HEK293 (cell line): ENCODE data around the gene COL5A1.

Experiments used
- CTCF ChIA-PET: fragments of 350-600 bp; formaldehyde crosslinking; extraction: SDS; loops from one replicate; lab custom pipeline; 2021; ENCODE audit warnings: antibody characterized with exemption; lab: Yijun Ruan, JAX
- POLR2A ChIA-PET: fragments of 300-600 bp; formaldehyde crosslinking; extraction: SDS; loops from one replicate; lab custom pipeline; 2020; ENCODE audit warnings: antibody characterized with exemption, inconsistent platforms; lab: Yijun Ruan, JAX
- H3K27ac ChIP-seq: fragments of 200-500 bp; sonication (Bioruptor generic); 2 replicates; pipeline ENCODE4 v1.5.1; 2014; ENCODE audit warnings: low read depth, low read length, control low read depth, inconsistent platforms; ENCODE audit errors: extremely low read depth
- H3K36me3 ChIP-seq, 2 experiments: fragments of 200-500 bp in 1 of 2; sonication (Bioruptor generic) in 1 of 2; 1 replicate in 1 of 2; 2 replicates in 1 of 2; pipeline ENCODE4 v1.5.1; 2014 to 2017; ENCODE audit warnings: inconsistent platforms in 2 of 2, low read length in 2 of 2; ENCODE audit not compliant: control insufficient read depth in 2 of 2, insufficient read depth in 1 of 2
- H3K4me1 ChIP-seq: fragments of 200-500 bp; sonication (Bioruptor generic); 2 replicates; pipeline ENCODE4 v1.5.1; 2014; ENCODE audit warnings: mild to moderate bottlenecking, low read length, inconsistent platforms; ENCODE audit not compliant: control insufficient read depth, insufficient read depth
- H3K4me3 ChIP-seq: 2 replicates; pipeline ENCODE4 v1.5.1; 2011; ENCODE audit warnings: low read depth, mild to moderate bottlenecking, control low read depth, low read length, moderate library complexity
- H3K9me3 ChIP-seq: fragments of 200-500 bp; sonication (Bioruptor generic); 2 replicates; pipeline ENCODE4 v1.5.1; 2014; ENCODE audit warnings: low read depth, low read length, inconsistent platforms; ENCODE audit not compliant: control insufficient read depth, insufficient read depth
- GLIS1 ChIP-seq: fragments of 450-650 bp; formaldehyde crosslinking; IDR thresholded peaks from 2 replicates; pipeline ENCODE4 v1.5.1; 2016; ENCODE audit warnings: missing biosample characterization, missing genetic modification characterization
- KLF8 ChIP-seq: fragments of 450-650 bp; formaldehyde crosslinking; IDR thresholded peaks from 2 replicates; pipeline ENCODE4 v1.5.1; 2016; ENCODE audit warnings: missing biosample characterization, missing genetic modification characterization
- PRDM4 ChIP-seq: fragments of 450-650 bp; formaldehyde crosslinking; IDR thresholded peaks from 2 replicates; pipeline ENCODE4 v1.5.1; 2017; ENCODE audit warnings: missing biosample characterization, missing genetic modification characterization
- REPIN1 ChIP-seq: fragments of 450-650 bp; formaldehyde crosslinking; IDR thresholded peaks from 2 replicates; pipeline ENCODE4 v1.5.1; 2017; ENCODE audit warnings: missing biosample characterization, missing genetic modification characterization, low read depth
- ZFP3 ChIP-seq: fragments of 450-650 bp; formaldehyde crosslinking; IDR thresholded peaks from 2 replicates; pipeline ENCODE4 v1.5.1; 2016; ENCODE audit warnings: low read depth, missing biosample characterization, missing genetic modification characterization
- ZFP69B ChIP-seq: fragments of 450-650 bp; formaldehyde crosslinking; IDR thresholded peaks from 2 replicates; pipeline ENCODE4 v1.5.1; 2016; ENCODE audit warnings: missing biosample characterization, missing genetic modification characterization
- ZNF132 ChIP-seq: fragments of 450-650 bp; formaldehyde crosslinking; IDR thresholded peaks from 2 replicates; pipeline ENCODE4 v1.5.1; 2017; ENCODE audit warnings: missing biosample characterization, missing genetic modification characterization, borderline replicate concordance
- ZNF214 ChIP-seq: fragments of 450-650 bp; formaldehyde crosslinking; IDR thresholded peaks from 2 replicates; pipeline ENCODE4 v1.5.1; 2017; ENCODE audit warnings: missing biosample characterization, mild to moderate bottlenecking, missing genetic modification characterization, borderline replicate concordance
- ZNF354C ChIP-seq: fragments of 450-650 bp; formaldehyde crosslinking; IDR thresholded peaks from 2 replicates; pipeline ENCODE4 v1.5.1; 2016; ENCODE audit warnings: missing biosample characterization, missing genetic modification characterization, low read depth, borderline replicate concordance
- ZNF362 ChIP-seq: fragments of 450-650 bp; formaldehyde crosslinking; IDR thresholded peaks from 2 replicates; pipeline ENCODE4 v1.5.1; 2016; ENCODE audit warnings: missing biosample characterization, missing genetic modification characterization
- ZNF391 ChIP-seq: fragments of 450-650 bp; formaldehyde crosslinking; IDR thresholded peaks from 2 replicates; pipeline ENCODE4 v1.5.1; 2016; ENCODE audit warnings: low read depth, missing biosample characterization, missing genetic modification characterization, borderline replicate concordance
- ZNF501 ChIP-seq: fragments of 450-650 bp; formaldehyde crosslinking; IDR thresholded peaks from 2 replicates; pipeline ENCODE4 v1.5.1; 2016; ENCODE audit warnings: missing biosample characterization, missing genetic modification characterization
- ZNF510 ChIP-seq: fragments of 450-650 bp; formaldehyde crosslinking; IDR thresholded peaks from 2 replicates; pipeline ENCODE4 v1.5.1; 2018; ENCODE audit warnings: mild to moderate bottlenecking, missing genetic modification characterization, missing biosample characterization; ENCODE audit not compliant: insufficient replicate concordance
- ZNF513 ChIP-seq: fragments of 450-650 bp; IDR thresholded peaks from 2 replicates; pipeline ENCODE4 v1.5.1; 2018; ENCODE audit warnings: missing biosample characterization, missing genetic modification characterization
- ZNF521 ChIP-seq: fragments of 450-650 bp; formaldehyde crosslinking; IDR thresholded peaks from 2 replicates; pipeline ENCODE4 v1.5.1; 2017; ENCODE audit warnings: missing biosample characterization, mild to moderate bottlenecking, missing genetic modification characterization
- ZNF692 ChIP-seq: fragments of 450-650 bp; formaldehyde crosslinking; IDR thresholded peaks from 2 replicates; pipeline ENCODE4 v1.5.1; 2016; ENCODE audit warnings: missing biosample characterization, missing genetic modification characterization
- ZNF76 ChIP-seq: fragments of 450-650 bp; formaldehyde crosslinking; IDR thresholded peaks from 2 replicates; pipeline ENCODE4; 2016; ENCODE audit warnings: low read depth, missing biosample characterization, missing genetic modification characterization, borderline replicate concordance
- ZSCAN30 ChIP-seq: fragments of 450-650 bp; IDR thresholded peaks from 2 replicates; pipeline ENCODE4 v1.5.1; 2018; ENCODE audit warnings: missing biosample characterization, mild to moderate bottlenecking, missing genetic modification characterization, moderate library complexity

Gene COL5A1

GRCh38 chr9:134772331-134772730 is 130.7 kb downstream of the COL5A1 start:
- POLR2A ChIA-PET, result no interaction called here
- peaks cover 3% of the 10 kb centered on the region; the same call in 1 of the 2 replicates for H3K4me1 ChIP-seq
- no peak overlapping the region for H3K4me3 ChIP-seq
- no peak for TF ChIP-seq ZNF692 (tag by site-specific recombination)
- TF ChIP-seq ZNF214 (tag by site-specific recombination), result no peak
- TF ChIP-seq ZNF501, result no peak
- TF ChIP-seq ZFP3 (tag by site-specific recombination), result no peak
- H3K36me3 ChIP-seq, result no peaks in the 10 kb centered on the region
- H3K27ac ChIP-seq, result no peak overlapping the region
- CTCF ChIA-PET, result no interaction called here
- H3K9me3 ChIP-seq, result no peaks in the 10 kb centered on the region

GRCh38 chr9:134773842-134774241 is 132.2 kb downstream of the COL5A1 start:
- no peak overlapping the region for H3K27ac ChIP-seq
- no peak overlapping the region for H3K4me3 ChIP-seq
- ChIA-PET POLR2A (no interaction called here), CTCF (interaction anchor here (0.6 kb wide), 1 partner anchor 318 kb away, joined by 3 read pairs; no protein-coding TSS in a partner anchor)
- H3K36me3 ChIP-seq, result no peaks in the 10 kb centered on the region
- TF ChIP-seq ZFP69B (tag by site-specific recombination) (no peak), ZNF692 (tag by site-specific recombination) (no peak), ZSCAN30 (no peak), ZNF354C (no peak), ZNF521 (tag by site-specific recombination) (no peak), GLIS1 (tag by site-specific recombination) (no peak), ZNF510 (tag by site-specific recombination) (no peak), ZNF391 (tag by site-specific recombination) (no peak), PRDM4 (tag by site-specific recombination) (no peak), ZNF76 (tag by site-specific recombination) (no peak), REPIN1 (tag by site-specific recombination) (no peak), ZNF132 (no peak), KLF8 (tag by site-specific recombination) (no peak)
- H3K4me1 ChIP-seq, result peaks cover 3% of the 10 kb centered on the region; the same call in 1 of the 2 replicates
- no peaks in the 10 kb centered on the region for H3K9me3 ChIP-seq

GRCh38 chr9:134774410-134774809 is 132.8 kb downstream of the COL5A1 start:
- peaks cover 3% of the 10 kb centered on the region; the same call in 1 of the 2 replicates for H3K4me1 ChIP-seq
- H3K36me3 ChIP-seq, result no peaks in the 10 kb centered on the region
- TF ChIP-seq ZNF513, result no peak
- TF ChIP-seq ZNF362 (tag by site-specific recombination), result no peak
- TF ChIP-seq GLIS1 (tag by site-specific recombination), result 0 out of 2 replicates have a peak, but pooled peaks have one; percentile 8
- ChIA-PET POLR2A (no interaction called here), CTCF (interaction anchor here (0.6 kb wide), 1 partner anchor 318 kb away, joined by 3 read pairs; no protein-coding TSS in a partner anchor)
- H3K9me3 ChIP-seq, result no peaks in the 10 kb centered on the region
- no peak overlapping the region for H3K4me3 ChIP-seq
- H3K27ac ChIP-seq, result no peak overlapping the region
